T-cell (primary cell): ENCODE data around the gene TMEM35B. TPM values are rescaled to one million over a fixed set of nuclear protein-coding genes. Genes with fewer than 3 reads are reported as not detected.
A peak's percentile ranks its signal among the peaks of the same experiment; 100 is the strongest.

Experiments used
- ATAC-seq, 4 experiments: fragments of 200-7000 bp in 3 of 4; fragments of 150-1000 bp in 1 of 4; cut with Tn5 transposase; replicated peaks in 1 of 4; 1 replicate in 3 of 4; 2 replicates in 1 of 4; pipeline ENCODE4 v1.10.0; 2021; ENCODE audit warnings: moderate library complexity in 3 of 4, mild to moderate bottlenecking in 2 of 4, moderate number of reproducible peaks in 1 of 4
- CTCF ChIA-PET, 2 donors: fragments of 300-600 bp; sonication (Branson Sonifier 250); formaldehyde crosslinking; loops; one replicate each; lab custom pipeline; 2022; ENCODE audit warnings: antibody characterized with exemption in 2 of 2; lab: Charles Lee
- POLR2A ChIA-PET, 2 donors: fragments of 300-600 bp; sonication (Branson Sonifier 250); formaldehyde crosslinking; loops; one replicate each; lab custom pipeline; 2022; ENCODE audit warnings: antibody characterized with exemption in 2 of 2; lab: Charles Lee
- DNase-seq, 35 experiments: peaks; one replicate each; pipeline versions ENCODE4 v3.0.0 to v3.0.0-alpha.2; 2013 to 2023
- H3K27ac ChIP-seq: one replicate; pipeline ENCODE4 v1.5.1; 2013; ENCODE audit warnings: low read length
- H3K27me3 ChIP-seq, 2 experiments: replicated peaks in 1 of 2; 1 replicate in 1 of 2; 2 replicates in 1 of 2; pipeline versions ENCODE4 v1.6.1 to v1.7.0; 2013; ENCODE audit warnings: low read length in 1 of 2, mixed read lengths in 1 of 2; ENCODE audit not compliant: control insufficient read depth in 2 of 2, insufficient read depth in 2 of 2; ENCODE audit errors: extremely low read depth in 1 of 2
- H3K36me3 ChIP-seq, 2 donors: 1 replicate in 1 of 2; 2 replicates in 1 of 2; pipeline versions ENCODE4 v1.6.1 to v1.7.0; 2013; ENCODE audit warnings: low read length in 1 of 2; ENCODE audit not compliant: control insufficient read depth in 2 of 2, insufficient read depth in 1 of 2; ENCODE audit errors: extremely low read depth in 1 of 2
- H3K4me1 ChIP-seq, 2 experiments: 1 replicate in 1 of 2; 2 replicates in 1 of 2; pipeline versions ENCODE4 v1.6.1 to v1.7.0; 2013; ENCODE audit warnings: low read length in 2 of 2, mixed read lengths in 1 of 2; ENCODE audit not compliant: insufficient read depth in 2 of 2, control insufficient read depth in 1 of 2; ENCODE audit errors: extremely low read depth in 1 of 2
- H3K4me3 ChIP-seq, 2 donors: 1 replicate in 1 of 2; 2 replicates in 1 of 2; pipeline versions ENCODE4 v1.5.1 to v1.7.0; 2013; ENCODE audit warnings: mild to moderate bottlenecking in 2 of 2, low read length in 1 of 2, moderate library complexity in 1 of 2; ENCODE audit not compliant: control insufficient read depth in 1 of 2; ENCODE audit errors: extremely low read depth in 1 of 2
- H3K9me3 ChIP-seq: 2 replicates; pipeline ENCODE4 v1.7.0; 2013
- H3K27ac Mint-ChIP-seq, 2 donors: one replicate each; pipeline ENCODE4 v1.8.0; 2020 to 2021; ENCODE audit warnings: mild to moderate bottlenecking in 2 of 2, mixed read lengths in 2 of 2
- H3K27me3 Mint-ChIP-seq, 2 donors: one replicate each; pipeline ENCODE4 v1.8.0; 2021 to 2022; ENCODE audit warnings: mixed read lengths in 2 of 2
- H3K36me3 Mint-ChIP-seq: one replicate; pipeline ENCODE4 v1.8.0; 2021; ENCODE audit warnings: mixed read lengths
- H3K4me1 Mint-ChIP-seq, 3 donors: one replicate each; pipeline ENCODE4 v1.8.0; 2020 to 2022; ENCODE audit warnings: mixed read lengths in 3 of 3, mild to moderate bottlenecking in 1 of 3
- H3K4me3 Mint-ChIP-seq, 3 donors: one replicate each; pipeline ENCODE4 v1.8.0; 2020 to 2022; ENCODE audit warnings: mild to moderate bottlenecking in 3 of 3, mixed read lengths in 3 of 3, moderate library complexity in 3 of 3
- H3K9me3 Mint-ChIP-seq, 3 donors: one replicate each; pipeline ENCODE4 v1.8.0; 2020 to 2022; ENCODE audit warnings: mixed read lengths in 3 of 3
- WGBS: methylation state at CpG from one replicate; pipeline ENCODE4 v1.1.5; 2013; ENCODE audit warnings: missing lambda C conversion rate; ENCODE audit not compliant: insufficient coverage; 5-methylcytosine and 5-hydroxymethylcytosine counted together
- total RNA-seq, 35 experiments: library from RNA in 6 of 35; stranded (reverse) in 6 of 35; fragments of 120-200 nt in 1 of 35; gene quantifications; one replicate each; pipeline versions ENCODE4 v1.2.1 to v1.2.4 and lab custom pipeline; 2013 to 2026

TMEM35B gene
- total RNA-seq, 5 donors from 2014 or later (not counting 1 experiment from before 2014, with no cell fraction given): 12.4 to 51.6 (median 41.8) TPM

- Histone ChIP-seq H3K36me3 (peaks cover 0 to 28% of the 10 kb centered on the region in 2 donors), H3K27me3 (no peaks in the 10 kb centered on the region), H3K4me1 (peaks cover 8 to 27% of the 10 kb centered on the region in 2 experiments), H3K4me3 (no peak overlapping the region), H3K27ac (no peak overlapping the region), H3K9me3 (no peaks in the 10 kb centered on the region)
- ChIA-PET CTCF (no interaction called here), POLR2A (no interaction called here)
- DNase-seq (no peak), ATAC-seq (no peak)
- no peak overlapping the region for H3K4me3 Mint-ChIP-seq
- H3K4me1 Mint-ChIP-seq: peaks cover 40 to 51% (median 44%) of the 10 kb centered on the region in 3 donors
- H3K36me3 Mint-ChIP-seq: peaks cover 17% of the 10 kb centered on the region
- peak overlapping the region in 1 of 2 donors; percentile 22 for H3K27ac Mint-ChIP-seq
- no CpG with 5 or more reads among the region's 2 CpGs for WGBS
- H3K9me3 Mint-ChIP-seq: peaks cover 0 to 3% (median 0%) of the 10 kb centered on the region in 3 donors
- H3K27me3 Mint-ChIP-seq: no peaks in the 10 kb centered on the region
Measured at GRCh38 chr1:34980715-34981114, 4.4 kb downstream of the TMEM35B start.

- CTCF ChIA-PET: no interaction called here
- H3K4me3 Mint-ChIP-seq: no peak overlapping the region
Measured at GRCh38 chr1:34978921-34979320, 6.2 kb downstream of the TMEM35B start.

DNA sequence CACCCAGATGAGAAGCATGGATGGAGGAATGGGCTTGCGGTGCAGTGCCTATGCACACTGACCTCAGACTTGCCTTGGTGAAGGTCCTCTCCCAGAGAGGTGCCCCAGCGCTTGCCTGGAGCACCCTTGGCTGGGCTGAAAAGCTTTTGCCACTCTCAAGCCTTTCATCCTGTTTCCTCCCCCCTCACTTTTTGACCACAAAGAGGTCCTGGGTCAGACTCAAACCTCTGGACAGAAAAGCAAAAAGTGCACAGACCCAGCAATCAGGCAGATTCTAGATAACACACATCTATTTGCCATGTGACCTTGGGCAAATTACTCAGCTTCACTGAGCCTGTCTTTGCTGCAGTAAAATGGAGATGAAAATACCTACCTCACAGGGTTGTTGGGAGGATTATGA is 7.3 kb downstream of the TMEM35B start:
- peaks cover 0 to 31% of the 10 kb centered on the region in 2 donors for H3K36me3 ChIP-seq
- no peaks in the 10 kb centered on the region for H3K9me3 ChIP-seq
- H3K4me3 ChIP-seq: no peak overlapping the region
- ChIA-PET CTCF (no interaction called here), POLR2A (no interaction called here)
- Mint-ChIP-seq H3K4me3 (no peak overlapping the region), H3K27ac (peak overlapping the region in 1 of 2 donors; percentile 69), H3K27me3 (no peaks in the 10 kb centered on the region), H3K36me3 (peaks cover 22% of the 10 kb centered on the region), H3K9me3 (peaks cover 0 to 4% (median 0%) of the 10 kb centered on the region in 3 donors), H3K4me1 (peaks cover 28 to 35% (median 32%) of the 10 kb centered on the region in 3 donors)
- no CpG with 5 or more reads among the region's 2 CpGs for WGBS
- no peak for ATAC-seq
- H3K4me1 ChIP-seq: peaks cover 0 to 9% of the 10 kb centered on the region in 2 experiments
- H3K27ac ChIP-seq: no peak overlapping the region
- no peak for DNase-seq
- no peaks in the 10 kb centered on the region for H3K27me3 ChIP-seq

More at GRCh38 chr1:34978921-34979320, 6.2 kb downstream of the TMEM35B start:
- POLR2A ChIA-PET: no interaction called here
- no peak for ATAC-seq
- Histone ChIP-seq H3K4me1 (peaks cover 2 to 20% of the 10 kb centered on the region in 2 experiments), H3K9me3 (no peaks in the 10 kb centered on the region), H3K4me3 (no peak overlapping the region), H3K36me3 (peaks cover 0 to 31% of the 10 kb centered on the region in 2 donors), H3K27me3 (no peaks in the 10 kb centered on the region), H3K27ac (no peak overlapping the region)
- WGBS: 96% methylated on average over 3 of the region's 6 CpGs
- H3K9me3 Mint-ChIP-seq: peaks cover 0 to 4% (median 0%) of the 10 kb centered on the region in 3 donors
- no peaks in the 10 kb centered on the region for H3K27me3 Mint-ChIP-seq
- peaks cover 22% of the 10 kb centered on the region for H3K36me3 Mint-ChIP-seq
- peaks cover 38 to 45% (median 39%) of the 10 kb centered on the region in 3 donors for H3K4me1 Mint-ChIP-seq
- H3K27ac Mint-ChIP-seq: peak overlapping the region in 1 of 2 donors; percentile 48
- DNase-seq: no peak

- no peaks in the 10 kb centered on the region for H3K27me3 Mint-ChIP-seq
- H3K4me3 ChIP-seq: no peak overlapping the region
- no peak overlapping the region for H3K27ac Mint-ChIP-seq
- ChIA-PET CTCF (no interaction called here), POLR2A (no interaction called here)
- no peak overlapping the region for H3K4me3 Mint-ChIP-seq
- WGBS: 96% methylated on average over 10 of the region's 13 CpGs
- DNase-seq: no peak
- no peak for ATAC-seq
- peaks cover 0 to 30% of the 10 kb centered on the region in 2 donors for H3K36me3 ChIP-seq
- no peaks in the 10 kb centered on the region for H3K9me3 ChIP-seq
- no peak overlapping the region for H3K27ac ChIP-seq
- no peaks in the 10 kb centered on the region for H3K27me3 ChIP-seq
- H3K9me3 Mint-ChIP-seq: peaks cover 0 to 4% (median 0%) of the 10 kb centered on the region in 3 donors
- peaks cover 25 to 30% (median 28%) of the 10 kb centered on the region in 3 donors for H3K4me1 Mint-ChIP-seq
- peaks cover 22% of the 10 kb centered on the region for H3K36me3 Mint-ChIP-seq
- peaks cover 0 to 4% of the 10 kb centered on the region in 2 experiments for H3K4me1 ChIP-seq
Measured at GRCh38 chr1:34977210-34977471, 8.0 kb downstream of the TMEM35B start.

GRCh38 chr1:34976384-34977209 is 8.6 kb downstream of the TMEM35B start:
- H3K36me3 ChIP-seq: peaks cover 0 to 25% of the 10 kb centered on the region in 2 donors
- Mint-ChIP-seq H3K4me3 (no peak overlapping the region), H3K4me1 (peaks cover 23 to 28% (median 28%) of the 10 kb centered on the region in 3 donors), H3K27me3 (no peaks in the 10 kb centered on the region), H3K9me3 (peaks cover 0 to 4% (median 0%) of the 10 kb centered on the region in 3 donors), H3K36me3 (peaks cover 18% of the 10 kb centered on the region), H3K27ac (no peak overlapping the region)
- WGBS: 98% methylated on average over 67 of the region's 72 CpGs
- H3K4me3 ChIP-seq: no peak overlapping the region
- POLR2A ChIA-PET: no interaction called here
- CTCF ChIA-PET: no interaction called here
- no peak for ATAC-seq
- no peaks in the 10 kb centered on the region for H3K27me3 ChIP-seq
- no peak for DNase-seq
- no peak overlapping the region for H3K27ac ChIP-seq
- H3K4me1 ChIP-seq: no peaks in the 10 kb centered on the region
- no peaks in the 10 kb centered on the region for H3K9me3 ChIP-seq

GRCh38 chr1:34975771-34976170 is 9.4 kb downstream of the TMEM35B start:
- WGBS: 90% methylated on average over 2 of the region's 6 CpGs
- H3K36me3 ChIP-seq: peaks cover 0 to 19% of the 10 kb centered on the region in 2 donors
- ChIA-PET CTCF (no interaction called here), POLR2A (no interaction called here)
- Mint-ChIP-seq H3K4me1 (peaks cover 16 to 33% (median 27%) of the 10 kb centered on the region in 3 donors), H3K27me3 (no peaks in the 10 kb centered on the region), H3K36me3 (peaks cover 12% of the 10 kb centered on the region), H3K4me3 (no peak overlapping the region), H3K27ac (no peak overlapping the region), H3K9me3 (peaks cover 0 to 4% (median 0%) of the 10 kb centered on the region in 3 donors)
- H3K27ac ChIP-seq: no peak overlapping the region
- H3K4me1 ChIP-seq: no peaks in the 10 kb centered on the region
- no peak overlapping the region for H3K4me3 ChIP-seq
- no peaks in the 10 kb centered on the region for H3K27me3 ChIP-seq
- DNase-seq (no peak), ATAC-seq (no peak)
- no peaks in the 10 kb centered on the region for H3K9me3 ChIP-seq
